Esophagus muscularis mucosa (tissue), 4 donors: ENCODE data around the gene CTNNA3.

Source experiments
- EP300 ChIP-seq: sonication (generic); formaldehyde crosslinking; IDR thresholded peaks from one replicate; pipeline ENCODE4 v1.6.1; 2017; ENCODE audit warnings: antibody characterized with exemption
- POLR2A ChIP-seq: fragments of 450-650 bp; IDR thresholded peaks from one replicate; pipeline ENCODE4 v1.6.1; 2017; ENCODE audit warnings: antibody characterized with exemption, moderate library complexity, mild to moderate bottlenecking, low read depth
- POLR2AphosphoS5 ChIP-seq, 2 donors: sonication (generic); formaldehyde crosslinking; IDR thresholded peaks; one replicate each; pipeline ENCODE4 v1.6.1; 2017; ENCODE audit warnings: antibody characterized with exemption in 2 of 2
- TF ChIP-seq, protein P1 (sequence below), 3 experiments: fragments of 200-600 bp in 2 of 3; fragments of 450-650 bp in 1 of 3; sonication (generic) in 2 of 3; IDR thresholded peaks; one replicate each; pipeline ENCODE4 v1.5.1; 2017 to 2019; ENCODE audit warnings: antibody characterized with exemption in 3 of 3, mild to moderate bottlenecking in 2 of 3, moderate library complexity in 1 of 3

DNA sequence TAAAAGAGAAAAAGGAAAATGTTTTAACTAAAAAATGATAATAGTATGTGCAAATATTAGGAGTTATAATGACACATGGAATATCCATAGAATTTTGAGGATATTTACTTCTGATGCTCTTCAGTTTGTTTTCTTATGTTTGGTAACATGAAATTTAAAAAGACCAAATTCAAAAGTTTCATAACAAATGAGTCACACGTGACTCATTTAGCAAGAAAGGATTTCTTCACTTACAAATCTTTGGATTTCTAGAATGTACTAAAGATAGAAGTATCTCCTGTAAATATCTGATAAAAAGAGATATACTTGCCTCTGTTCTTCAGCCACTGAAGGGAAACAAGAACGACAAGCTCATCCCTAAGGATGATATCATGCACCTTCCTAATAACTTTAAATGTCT lies 1544.6 kb downstream of the CTNNA3 start:
- TF ChIP-seq, protein P1, sequence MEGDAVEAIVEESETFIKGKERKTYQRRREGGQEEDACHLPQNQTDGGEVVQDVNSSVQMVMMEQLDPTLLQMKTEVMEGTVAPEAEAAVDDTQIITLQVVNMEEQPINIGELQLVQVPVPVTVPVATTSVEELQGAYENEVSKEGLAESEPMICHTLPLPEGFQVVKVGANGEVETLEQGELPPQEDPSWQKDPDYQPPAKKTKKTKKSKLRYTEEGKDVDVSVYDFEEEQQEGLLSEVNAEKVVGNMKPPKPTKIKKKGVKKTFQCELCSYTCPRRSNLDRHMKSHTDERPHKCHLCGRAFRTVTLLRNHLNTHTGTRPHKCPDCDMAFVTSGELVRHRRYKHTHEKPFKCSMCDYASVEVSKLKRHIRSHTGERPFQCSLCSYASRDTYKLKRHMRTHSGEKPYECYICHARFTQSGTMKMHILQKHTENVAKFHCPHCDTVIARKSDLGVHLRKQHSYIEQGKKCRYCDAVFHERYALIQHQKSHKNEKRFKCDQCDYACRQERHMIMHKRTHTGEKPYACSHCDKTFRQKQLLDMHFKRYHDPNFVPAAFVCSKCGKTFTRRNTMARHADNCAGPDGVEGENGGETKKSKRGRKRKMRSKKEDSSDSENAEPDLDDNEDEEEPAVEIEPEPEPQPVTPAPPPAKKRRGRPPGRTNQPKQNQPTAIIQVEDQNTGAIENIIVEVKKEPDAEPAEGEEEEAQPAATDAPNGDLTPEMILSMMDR (IDR thresholded peaks at IDR 0.05) = no peak
- TF ChIP-seq POLR2AphosphoS5 (IDR thresholded peaks at IDR 0.05) (no peak), EP300 (no peak), POLR2A (no peak)
